Pulmonary artery endothelial cell (primary cell): ENCODE measurements around the gene TMEM121B. TPM values are rescaled to one million over a fixed set of nuclear protein-coding genes. Genes with fewer than 3 reads are reported as not detected.

ENCODE experiments used
- DNase-seq: peaks from one replicate; pipeline ENCODE4 v3.0.0-alpha.2; 2011; ENCODE audit warnings: low read depth, low spot score
- total RNA-seq: library from RNA; depleted of rRNA; stranded (reverse); fragments of >200 nt; gene quantifications from 2 replicates; pipeline ENCODE4 v1.2.3, GENCODE V29; 2014

TMEM121B gene
- total RNA-seq, 1 donor from 2014 or later: 0.20 TPM

DNA sequence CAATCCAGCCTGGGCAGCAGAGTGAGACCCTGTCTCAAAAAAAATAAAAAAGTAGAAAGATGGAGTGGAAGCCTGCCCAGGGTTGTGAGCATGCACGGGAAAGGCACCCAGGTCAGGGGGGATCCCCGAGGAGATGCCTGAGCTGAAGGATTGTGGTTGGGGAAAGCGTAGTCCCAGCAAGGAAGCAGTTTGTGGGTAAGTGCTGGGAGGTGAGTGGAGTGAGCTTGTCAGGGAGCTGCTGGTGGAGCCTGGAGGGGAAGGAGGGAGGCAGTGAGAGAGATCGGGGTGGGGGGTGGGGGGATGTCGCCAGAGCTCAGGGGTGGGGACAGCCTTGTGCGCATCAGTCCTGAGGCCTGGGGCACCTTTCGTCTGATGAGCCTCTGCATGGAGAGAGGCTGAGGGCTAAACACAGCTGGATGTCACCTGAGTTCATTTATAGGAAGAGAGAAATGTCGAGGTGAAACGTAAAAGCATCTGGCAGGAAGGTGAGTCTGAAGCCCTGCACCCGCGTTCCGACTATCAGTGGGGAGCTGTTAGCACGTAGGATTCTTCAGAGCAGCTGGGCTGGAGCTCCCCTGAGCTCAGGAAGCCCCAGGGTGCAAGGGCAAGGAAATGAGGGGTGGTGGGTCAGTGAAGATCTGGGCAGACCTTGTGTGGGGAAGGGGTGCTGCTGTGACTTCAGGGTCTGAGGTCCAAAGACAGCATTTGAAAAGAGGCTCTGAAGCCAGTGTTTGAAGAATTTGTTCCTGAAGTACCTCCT is 10.2 kb downstream of the TMEM121B start:
- DNase-seq: no peak

DNA sequence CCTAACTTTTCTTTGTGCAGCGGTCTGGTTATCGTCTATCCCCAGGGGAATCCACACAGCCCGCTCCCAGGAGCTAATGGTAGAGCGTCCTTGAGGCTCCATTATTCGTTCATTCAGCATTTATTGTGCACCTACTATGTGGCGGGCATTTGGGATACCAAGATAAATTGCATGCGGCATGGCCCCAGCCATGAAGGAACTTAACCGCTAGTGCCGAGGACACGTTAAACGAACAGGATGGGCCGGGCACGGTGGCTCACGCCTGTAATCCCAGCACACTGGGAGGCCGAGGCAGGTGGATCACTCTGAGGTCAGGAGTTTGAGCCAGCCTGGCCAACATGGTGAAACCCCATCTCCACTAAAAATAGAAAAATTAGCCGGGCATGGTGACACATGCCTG is 11.2 kb downstream of the TMEM121B start:
- no peak for DNase-seq

DNA sequence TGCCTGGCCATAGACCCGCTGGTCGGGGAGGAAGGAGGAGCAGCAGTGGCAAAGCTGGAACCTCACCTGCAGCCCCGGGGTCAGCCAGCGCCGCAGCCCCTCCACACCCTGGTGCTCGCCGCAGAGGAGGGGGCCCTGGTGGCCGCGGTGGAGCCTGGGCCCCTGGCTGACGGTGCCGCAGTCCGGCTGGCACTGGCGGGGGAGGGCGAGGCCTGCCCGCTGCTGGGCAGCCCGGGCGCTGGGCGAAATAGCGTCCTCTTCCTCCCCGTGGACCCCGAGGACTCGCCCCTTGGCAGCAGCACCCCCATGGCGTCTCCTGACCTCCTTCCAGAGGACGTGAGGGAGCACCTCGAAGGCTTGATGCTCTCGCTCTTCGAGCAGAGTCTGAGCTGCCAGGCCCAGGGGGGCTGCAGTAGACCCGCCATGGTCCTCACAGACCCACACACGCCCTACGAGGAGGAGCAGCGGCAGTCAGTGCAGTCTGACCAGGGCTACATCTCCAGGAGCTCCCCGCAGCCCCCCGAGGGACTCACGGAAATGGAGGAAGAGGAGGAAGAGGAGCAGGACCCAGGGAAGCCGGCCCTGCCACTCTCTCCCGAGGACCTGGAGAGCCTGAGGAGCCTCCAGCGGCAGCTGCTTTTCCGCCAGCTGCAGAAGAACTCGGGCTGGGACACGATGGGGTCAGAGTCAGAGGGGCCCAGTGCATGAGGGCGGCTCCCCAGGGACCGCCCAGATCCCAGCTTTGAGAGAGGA is 11.9 kb downstream of the TMEM121B start:
- DNase-seq: no peak

DNA sequence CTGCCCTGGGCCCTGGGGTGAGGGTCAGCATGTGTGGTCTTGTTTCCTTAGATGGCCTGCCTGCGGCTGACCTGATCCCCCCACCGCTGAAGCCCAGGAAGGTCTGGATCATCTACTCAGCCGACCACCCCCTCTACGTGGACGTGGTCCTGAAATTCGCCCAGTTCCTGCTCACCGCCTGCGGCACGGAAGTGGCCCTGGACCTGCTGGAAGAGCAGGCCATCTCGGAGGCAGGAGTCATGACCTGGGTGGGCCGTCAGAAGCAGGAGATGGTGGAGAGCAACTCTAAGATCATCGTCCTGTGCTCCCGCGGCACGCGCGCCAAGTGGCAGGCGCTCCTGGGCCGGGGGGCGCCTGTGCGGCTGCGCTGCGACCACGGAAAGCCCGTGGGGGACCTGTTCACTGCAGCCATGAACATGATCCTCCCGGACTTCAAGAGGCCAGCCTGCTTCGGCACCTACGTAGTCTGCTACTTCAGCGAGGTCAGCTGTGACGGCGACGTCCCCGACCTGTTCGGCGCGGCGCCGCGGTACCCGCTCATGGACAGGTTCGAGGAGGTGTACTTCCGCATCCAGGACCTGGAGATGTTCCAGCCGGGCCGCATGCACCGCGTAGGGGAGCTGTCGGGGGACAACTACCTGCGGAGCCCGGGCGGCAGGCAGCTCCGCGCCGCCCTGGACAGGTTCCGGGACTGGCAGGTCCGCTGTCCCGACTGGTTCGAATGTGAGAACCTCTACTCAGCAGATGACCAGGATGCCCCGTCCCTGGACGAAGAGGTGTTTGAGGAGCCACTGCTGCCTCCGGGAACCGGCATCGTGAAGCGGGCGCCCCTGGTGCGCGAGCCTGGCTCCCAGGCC is 12.7 kb downstream of the TMEM121B start:
- no peak for DNase-seq

DNA sequence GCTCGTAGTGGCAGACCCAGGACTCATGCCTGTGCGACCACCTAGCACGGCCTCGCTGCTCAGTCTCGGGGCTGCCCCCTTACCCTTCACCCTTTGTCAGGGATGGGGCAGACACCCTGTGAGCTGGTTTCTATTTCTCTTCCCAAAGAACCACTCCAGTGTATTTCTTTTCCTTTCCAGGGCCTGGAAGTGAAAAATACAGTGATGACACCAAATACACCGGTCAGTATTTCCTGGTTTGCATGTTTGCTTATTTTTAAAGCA is 13.7 kb downstream of the TMEM121B start:
- DNase-seq: no peak

DNA sequence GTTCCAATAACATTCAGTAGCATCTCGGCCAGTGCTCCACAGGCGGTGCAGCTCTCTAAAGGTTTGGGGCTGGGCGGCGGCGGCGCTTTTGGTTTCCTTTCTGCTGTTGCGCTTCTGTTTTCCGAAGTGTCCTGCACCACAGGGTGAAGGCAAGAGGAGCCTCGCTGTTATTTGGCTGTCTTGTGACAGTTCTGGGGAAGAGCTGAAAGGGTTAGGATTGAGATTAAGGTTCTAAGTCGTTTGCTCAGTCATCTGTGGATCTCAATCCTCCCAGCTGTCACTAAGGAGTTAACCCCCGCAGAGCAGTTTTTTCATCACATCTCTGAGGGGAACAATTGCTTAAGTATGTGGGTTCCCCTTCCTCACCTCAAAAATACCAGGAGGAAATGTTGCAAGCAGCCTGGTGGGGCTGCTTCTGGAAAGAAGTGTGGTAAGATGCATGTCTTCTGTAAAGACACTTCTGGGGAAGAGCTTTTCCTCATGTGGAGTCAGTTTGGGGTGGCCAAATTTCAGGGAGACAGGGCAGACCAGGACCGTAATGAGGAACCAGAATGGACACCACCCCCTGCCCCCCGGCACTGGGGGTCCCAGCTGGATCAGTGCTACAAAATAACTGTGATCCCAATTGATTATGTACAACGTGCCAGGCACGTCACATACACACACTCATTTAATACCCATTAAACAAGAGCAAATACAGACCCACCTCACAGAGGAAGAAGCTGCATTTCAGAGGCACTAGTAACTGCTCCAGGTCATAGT is 14.2 kb downstream of the TMEM121B start:
- no peak for DNase-seq

DNA sequence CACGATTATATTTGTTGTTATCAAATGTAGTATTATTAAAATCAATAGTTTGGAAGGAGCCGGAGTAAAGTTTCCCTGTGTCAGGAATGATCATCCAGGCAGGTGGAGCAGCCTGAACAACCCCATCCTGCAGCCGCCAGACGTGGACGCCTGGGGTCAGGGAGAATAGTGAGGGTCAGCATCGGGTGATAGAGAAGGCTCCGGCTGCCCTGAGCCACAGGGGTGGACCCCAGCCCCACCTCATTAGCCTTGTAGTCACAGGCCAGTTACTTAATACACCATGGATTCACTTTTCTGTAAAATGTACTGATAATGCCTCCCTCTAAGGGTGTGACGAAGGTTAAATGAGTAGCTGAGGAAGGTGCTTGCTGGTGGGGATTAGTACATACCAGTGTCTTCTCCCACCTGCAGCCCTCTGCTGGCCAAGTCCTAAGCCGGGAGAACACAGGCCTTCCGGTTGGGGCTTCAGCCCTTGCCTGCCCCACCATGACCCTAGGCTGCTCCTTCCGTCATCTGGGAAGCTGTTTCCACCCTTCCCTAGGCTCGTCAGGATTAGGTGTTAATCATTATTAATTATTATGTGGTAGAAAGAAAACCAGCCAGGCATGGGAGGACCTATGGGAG is 14.9 kb downstream of the TMEM121B start:
- DNase-seq: no peak

DNA sequence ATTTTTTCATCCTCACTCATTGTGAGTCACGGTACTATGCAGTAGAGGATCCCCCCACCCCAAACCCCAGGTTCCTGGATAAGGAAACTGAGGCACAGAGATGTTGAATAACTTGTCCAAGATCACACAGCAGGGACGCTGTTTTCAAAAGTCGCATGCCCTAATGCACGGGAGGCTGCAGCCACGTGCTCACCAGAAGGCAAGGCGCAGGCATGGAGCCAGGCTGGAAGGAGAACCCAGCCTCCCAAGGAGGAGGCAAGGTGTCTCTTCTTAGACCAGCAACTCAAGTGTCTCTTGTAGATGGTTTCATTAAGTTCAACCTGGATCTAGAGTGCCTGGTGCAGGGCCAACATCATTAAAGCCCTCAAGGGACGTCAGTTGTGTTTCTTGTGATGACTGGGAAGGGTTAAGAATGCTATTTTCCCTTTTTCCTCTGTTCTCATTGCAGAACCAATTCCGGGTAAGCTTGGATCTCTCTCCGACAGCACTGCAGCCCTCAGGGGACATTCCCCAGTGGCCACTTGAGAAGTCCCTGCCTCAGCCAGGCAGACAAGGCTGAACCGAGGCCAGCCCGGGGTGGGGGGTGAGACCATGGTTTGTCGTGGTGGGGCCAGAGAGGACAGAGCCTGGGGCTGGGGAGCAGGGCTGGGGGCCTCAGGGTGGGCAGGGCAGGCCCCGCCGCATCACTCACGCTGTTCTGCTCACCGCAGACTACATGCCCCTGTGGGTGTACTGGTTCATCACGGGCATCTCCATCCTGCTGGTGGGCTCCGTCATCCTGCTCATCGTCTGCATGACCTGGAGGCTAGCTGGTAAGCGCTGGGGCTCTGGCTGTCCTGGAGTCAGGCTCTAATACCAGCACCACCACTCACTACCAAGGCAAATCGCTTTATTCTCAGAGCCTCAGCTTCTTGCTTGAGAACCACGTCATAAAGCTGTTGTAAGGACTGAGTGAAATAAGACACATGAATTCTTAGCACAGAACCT is 15.7 kb downstream of the TMEM121B start:
- no peak for DNase-seq

DNA sequence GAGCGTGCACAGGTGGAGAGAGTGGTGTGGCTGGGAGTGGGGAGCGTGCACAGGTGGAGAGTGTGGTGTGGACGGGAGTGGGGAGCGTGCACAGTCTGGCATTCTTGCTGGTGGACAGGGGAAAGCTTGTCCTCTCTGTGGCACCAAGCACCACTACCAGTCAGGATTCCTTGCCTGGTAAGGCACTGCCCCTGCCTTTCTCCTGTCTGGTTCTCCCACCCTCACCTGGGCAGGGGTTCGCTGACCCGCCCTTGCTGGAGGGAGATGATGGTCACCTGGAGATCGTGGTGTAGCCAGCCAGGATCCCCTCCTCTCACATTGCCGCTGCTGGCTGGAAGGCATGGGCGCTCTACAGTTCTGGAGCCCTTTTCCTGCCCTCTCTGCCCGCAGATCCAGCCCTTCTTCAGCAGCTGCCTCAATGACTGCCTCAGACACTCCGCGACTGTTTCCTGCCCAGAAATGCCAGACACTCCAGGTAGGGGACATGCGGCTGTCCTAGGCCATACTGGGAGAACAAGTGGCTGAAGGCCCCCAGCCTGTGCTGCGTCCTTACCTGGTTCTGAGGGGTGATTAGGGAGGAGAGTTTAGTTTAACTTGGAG is 16.7 kb downstream of the TMEM121B start:
- no peak for DNase-seq

DNA sequence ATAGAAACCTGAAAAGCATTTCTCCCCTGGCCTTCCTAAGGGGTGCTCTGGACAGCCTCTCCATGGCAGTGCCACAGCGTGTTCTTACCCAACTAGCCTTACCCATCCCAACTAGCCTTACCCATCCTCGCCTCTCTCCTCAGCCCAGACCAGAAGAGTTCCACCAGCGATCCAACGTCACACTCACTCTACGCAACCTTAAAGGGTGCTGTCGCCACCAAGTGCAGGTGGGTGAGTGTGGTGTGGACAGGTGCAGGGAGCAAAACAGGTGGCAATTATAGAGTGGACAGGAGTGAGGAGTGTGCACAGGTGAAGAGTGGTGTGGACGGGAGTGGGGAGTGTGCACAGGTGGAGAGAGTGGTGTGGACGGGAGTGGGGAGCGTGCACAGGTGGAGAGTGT is 17.8 kb downstream of the TMEM121B start:
- DNase-seq: no peak

DNA sequence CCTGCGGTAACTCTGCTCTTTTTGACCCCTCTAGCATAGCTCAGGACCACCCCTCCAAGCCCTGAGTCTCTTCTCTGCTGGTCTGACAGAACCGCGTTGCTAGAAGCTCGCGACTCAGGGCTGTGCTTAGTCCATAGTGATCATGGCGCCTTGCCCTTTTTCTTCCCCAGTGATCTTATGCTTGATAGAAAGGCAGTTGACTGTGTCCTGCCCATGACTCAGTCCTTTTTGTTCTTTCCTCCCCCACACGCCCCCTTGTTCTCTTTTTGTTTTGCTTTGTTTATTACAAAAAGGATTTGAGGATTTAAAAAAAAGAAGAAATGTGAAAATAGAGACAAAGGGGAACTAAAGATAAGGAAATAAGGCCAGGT is 18.9 kb downstream of the TMEM121B start:
- no peak for DNase-seq

DNA sequence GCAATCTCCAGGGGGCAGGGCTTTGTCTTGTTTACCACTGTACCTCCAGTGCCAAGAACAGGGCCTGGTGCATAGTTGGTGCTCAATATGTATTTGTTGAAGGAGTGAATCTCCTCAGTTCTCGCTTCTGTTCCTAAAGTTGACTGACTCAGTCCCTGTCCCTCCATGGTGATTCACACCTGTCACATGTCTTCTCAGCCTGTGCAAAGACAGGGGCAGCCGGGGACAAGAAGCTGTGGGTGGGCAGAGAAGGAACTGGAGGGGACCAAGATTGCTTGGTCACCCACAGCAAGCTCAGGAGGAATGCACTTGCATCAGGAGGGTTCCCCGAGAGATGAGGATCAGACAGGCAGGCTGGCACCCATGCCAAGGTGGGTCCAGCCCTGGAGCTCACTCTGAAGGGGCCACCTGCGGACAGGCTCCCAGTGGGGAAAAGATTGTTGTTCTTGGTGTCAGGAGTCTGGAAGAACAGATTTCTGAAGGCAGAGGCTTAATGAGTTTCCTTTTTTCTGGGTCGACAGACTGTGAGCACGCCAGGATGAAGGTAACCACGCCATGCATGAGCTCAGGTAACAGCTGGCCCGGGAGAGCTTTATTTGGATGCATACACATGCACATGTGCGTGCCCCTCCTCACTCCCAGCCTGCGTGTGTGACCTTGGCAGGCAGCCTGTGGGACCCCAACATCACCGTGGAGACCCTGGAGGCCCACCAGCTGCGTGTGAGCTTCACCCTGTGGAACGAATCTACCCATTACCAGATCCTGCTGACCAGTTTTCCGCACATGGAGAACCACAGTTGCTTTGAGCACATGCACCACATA is 19.5 kb downstream of the TMEM121B start:
- no peak for DNase-seq

DNA sequence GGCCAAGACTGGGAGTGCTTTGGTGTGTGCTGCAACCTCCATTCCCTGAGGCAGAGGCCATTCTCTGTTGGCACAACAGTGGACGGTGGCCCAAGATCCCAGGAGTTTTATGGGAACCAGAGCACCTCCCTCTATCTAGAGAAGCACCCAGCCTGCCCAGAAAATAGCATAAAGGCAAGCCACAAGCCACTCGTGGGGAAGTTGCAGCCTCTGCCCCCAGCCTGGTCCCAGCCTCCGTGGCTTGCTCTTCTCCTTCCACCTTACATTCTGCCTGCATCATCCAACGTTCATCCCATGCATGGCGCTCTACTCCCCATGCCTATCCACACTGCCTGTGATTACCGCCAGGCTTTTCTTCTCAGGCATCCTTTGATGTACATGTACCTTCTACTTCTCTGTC is 20.5 kb downstream of the TMEM121B start:
- DNase-seq: no peak

DNA sequence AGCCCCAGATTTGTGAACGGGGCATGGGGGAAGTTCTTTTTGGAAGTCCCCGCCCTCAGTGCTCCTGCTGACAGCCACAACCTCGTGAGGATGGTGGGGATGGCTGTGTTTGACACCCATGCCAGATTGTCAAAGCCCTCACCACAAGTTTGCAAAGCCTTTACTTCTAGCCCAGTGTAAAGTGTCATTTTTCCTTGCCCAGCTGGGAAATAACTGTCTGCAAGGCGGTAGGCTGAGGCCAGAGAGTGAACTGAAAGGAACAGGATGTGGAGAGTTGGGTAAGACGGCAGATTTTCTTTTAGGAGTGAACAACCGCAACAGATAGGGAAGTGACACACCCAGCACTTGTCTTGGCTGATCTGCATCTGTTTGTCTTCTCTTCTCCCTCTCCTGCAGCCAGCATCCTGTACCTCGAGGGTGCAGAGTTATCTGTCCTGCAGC is 22.8 kb downstream of the TMEM121B start:
- DNase-seq: no peak

DNA sequence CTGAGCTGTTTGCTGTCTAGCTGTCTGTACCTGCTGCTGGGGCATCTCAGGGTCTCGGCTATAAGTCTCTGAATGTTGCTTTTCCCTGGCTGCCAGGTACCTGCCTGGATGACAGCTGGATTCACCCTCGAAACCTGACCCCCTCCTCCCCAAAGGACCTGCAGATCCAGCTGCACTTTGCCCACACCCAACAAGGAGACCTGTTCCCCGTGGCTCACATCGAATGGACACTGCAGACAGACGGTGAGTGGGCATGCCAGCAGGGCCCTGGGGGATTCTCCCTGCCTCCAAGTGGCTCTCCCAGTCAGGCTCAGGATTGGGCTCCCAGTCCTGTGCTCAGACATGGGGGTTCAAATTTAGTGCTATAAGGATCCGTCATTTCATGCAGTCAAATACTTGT is 23.5 kb downstream of the TMEM121B start:
- DNase-seq: no peak

DNA sequence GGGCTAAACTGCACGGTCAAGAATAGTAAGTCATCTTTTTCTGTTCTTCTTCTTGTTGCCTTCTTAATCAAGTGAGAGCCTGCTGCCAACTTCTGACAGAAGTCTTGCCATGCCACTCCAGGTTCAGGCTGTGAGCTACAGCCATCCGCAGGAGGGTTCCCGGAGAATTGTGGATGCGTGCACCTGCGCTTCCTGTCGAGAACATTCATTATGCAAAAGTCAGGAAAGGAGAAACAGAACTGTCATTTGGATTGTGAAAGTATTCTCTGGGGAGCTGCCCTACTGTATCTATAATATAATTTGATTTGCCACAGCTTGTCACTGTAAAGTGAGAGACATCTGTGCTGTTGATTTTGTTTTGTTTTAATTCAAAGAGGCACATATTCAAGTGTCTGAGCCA is 24.1 kb downstream of the TMEM121B start:
- DNase-seq: no peak

DNA sequence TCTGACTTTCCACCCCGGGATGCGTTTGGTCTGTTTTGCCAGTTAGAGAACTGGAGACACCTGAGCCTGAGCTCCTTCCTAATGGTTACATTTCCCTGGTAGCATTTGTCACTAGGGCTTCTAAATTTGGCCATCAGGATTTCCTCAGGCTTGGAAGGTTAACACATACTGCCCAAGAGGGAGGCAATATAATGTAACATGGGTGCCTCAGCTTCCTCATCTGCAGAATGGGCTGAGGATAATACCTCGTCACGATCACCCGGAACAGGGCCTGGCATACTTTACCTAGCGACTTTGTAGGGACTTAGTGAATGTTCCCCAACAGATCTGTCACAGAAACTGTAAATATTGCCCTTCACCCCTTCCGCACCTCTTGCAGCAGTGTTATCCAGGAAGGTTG is 25.1 kb downstream of the TMEM121B start:
- no peak for DNase-seq

DNA sequence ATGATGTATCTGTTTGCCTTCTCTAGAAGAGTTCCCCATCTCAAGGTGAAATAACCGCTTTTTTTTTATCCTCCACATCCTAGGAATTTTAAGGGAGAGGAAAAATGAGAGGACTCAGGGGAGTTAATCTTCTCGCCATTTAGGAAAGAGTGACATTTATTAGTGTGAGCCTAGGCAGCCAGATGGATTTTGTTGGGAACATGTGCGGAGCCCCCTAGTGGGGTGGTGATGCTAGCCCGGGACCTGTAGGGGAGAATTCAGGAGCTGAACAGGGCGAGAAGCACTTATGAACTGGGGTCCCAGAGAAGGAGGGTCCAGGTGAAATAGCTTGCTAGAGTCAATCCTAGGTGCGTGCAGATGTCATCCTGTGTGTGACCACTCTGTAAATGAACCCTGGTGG is 25.6 kb downstream of the TMEM121B start:
- DNase-seq: no peak

DNA sequence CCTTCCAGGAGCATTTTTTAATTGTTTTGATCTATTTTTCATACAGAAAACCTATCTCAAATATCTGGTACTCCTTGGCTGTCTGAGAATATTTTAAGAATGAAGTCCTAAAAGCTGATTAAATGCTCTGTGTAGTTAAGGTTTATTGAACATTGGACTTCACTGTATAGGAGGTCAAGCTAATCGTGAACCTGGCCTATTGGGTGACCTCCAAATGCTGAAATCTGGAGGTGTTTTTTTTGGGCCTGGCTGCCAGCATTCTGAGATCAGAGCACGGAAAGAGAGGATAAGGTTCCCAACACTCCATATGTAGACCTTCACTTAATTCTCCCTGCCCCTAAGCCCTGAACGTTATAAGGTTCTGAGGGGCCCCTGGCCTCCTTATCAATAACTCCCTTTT is 28.1 kb downstream of the TMEM121B start:
- DNase-seq: no peak
